ENCODE measurements around the gene GALR3. TPM values are rescaled to one million over a fixed set of nuclear protein-coding genes. Genes with fewer than 3 reads are reported as not detected.

GALR3 gene
- total RNA-seq, 3 donors from 2014 or later = 0.44 TPM; not detected in 2

GRCh38 chr22:37854946-37855345 is 31.8 kb downstream of the GALR3 start:
- intact Hi-C loops (cut with DNase I; ENCODE audit: low total_unique reads) = no loop called here
- Histone ChIP-seq H3K27ac (no peak overlapping the region), H3K4me1 (peaks cover 0 to 7% of the 10 kb centered on the region in 2 donors), H3K9me3 (no peaks in the 10 kb centered on the region), H3K4me3 (no peak overlapping the region), H3K36me3 (no peaks in the 10 kb centered on the region), H3K27me3 (no peaks in the 10 kb centered on the region)
- no peak for DNase-seq (ENCODE audit: low spot score in 2 of 2)
- TF ChIP-seq CTCF (IDR thresholded peaks at IDR 0.05) = no peak
- TF ChIP-seq POLR2AphosphoS5 (IDR thresholded peaks at IDR 0.05) = no peak
- no peak for TF ChIP-seq POLR2A (IDR thresholded peaks at IDR 0.05)

GRCh38 chr22:37855462-37855861 is 32.3 kb downstream of the GALR3 start:
- no peaks in the 10 kb centered on the region for H3K36me3 ChIP-seq
- no peaks in the 10 kb centered on the region for H3K27me3 ChIP-seq
- no peak overlapping the region for H3K4me3 ChIP-seq
- intact Hi-C loops (cut with DNase I; ENCODE audit: low total_unique reads) = no loop called here
- TF ChIP-seq POLR2AphosphoS5 (IDR thresholded peaks at IDR 0.05) (no peak), CTCF (IDR thresholded peaks at IDR 0.05) (no peak), POLR2A (IDR thresholded peaks at IDR 0.05) (no peak)
- no peak for DNase-seq (ENCODE audit: low spot score in 2 of 2)
- peaks cover 0 to 2% of the 10 kb centered on the region in 2 donors for H3K4me1 ChIP-seq
- no peaks in the 10 kb centered on the region for H3K9me3 ChIP-seq
- no peak overlapping the region for H3K27ac ChIP-seq

GRCh38 chr22:37860796-37861421 is 37.7 kb downstream of the GALR3 start:
- TF ChIP-seq POLR2A (IDR thresholded peaks at IDR 0.05) = no peak
- TF ChIP-seq CTCF (IDR thresholded peaks at IDR 0.05) = no peak
- H3K27me3 ChIP-seq = no peaks in the 10 kb centered on the region
- DNase-seq (ENCODE audit: low spot score in 2 of 2) = no peak
- H3K36me3 ChIP-seq = no peaks in the 10 kb centered on the region
- H3K4me1 ChIP-seq = no peaks in the 10 kb centered on the region
- no peaks in the 10 kb centered on the region for H3K9me3 ChIP-seq
- intact Hi-C loops (cut with DNase I; ENCODE audit: low total_unique reads) = no loop called here
- H3K4me3 ChIP-seq = no peak overlapping the region
- no peak overlapping the region for H3K27ac ChIP-seq

- Histone ChIP-seq H3K4me3 (no peak overlapping the region), H3K36me3 (no peaks in the 10 kb centered on the region), H3K27ac (no peak overlapping the region), H3K4me1 (no peaks in the 10 kb centered on the region), H3K27me3 (no peaks in the 10 kb centered on the region), H3K9me3 (no peaks in the 10 kb centered on the region)
- no peak for DNase-seq (ENCODE audit: low spot score in 2 of 2)
- intact Hi-C loops (cut with DNase I; ENCODE audit: low total_unique reads) = no loop called here
- TF ChIP-seq POLR2A (IDR thresholded peaks at IDR 0.05) (no peak), POLR2AphosphoS5 (IDR thresholded peaks at IDR 0.05) (no peak), CTCF (IDR thresholded peaks at IDR 0.05) (no peak)
Measured at GRCh38 chr22:37862570-37863325, 39.6 kb downstream of the GALR3 start.

- no peaks in the 10 kb centered on the region for H3K9me3 ChIP-seq
- TF ChIP-seq POLR2AphosphoS5 (IDR thresholded peaks at IDR 0.05) (no peak), CTCF (IDR thresholded peaks at IDR 0.05) (no peak), POLR2A (IDR thresholded peaks at IDR 0.05) (no peak)
- DNase-seq (ENCODE audit: low spot score in 2 of 2) = no peak
- no peaks in the 10 kb centered on the region for H3K27me3 ChIP-seq
- intact Hi-C loops (cut with DNase I; ENCODE audit: low total_unique reads) = no loop called here
- H3K27ac ChIP-seq = no peak overlapping the region
- H3K4me1 ChIP-seq = no peaks in the 10 kb centered on the region
- no peaks in the 10 kb centered on the region for H3K36me3 ChIP-seq
- H3K4me3 ChIP-seq = no peak overlapping the region
Measured at GRCh38 chr22:37865510-37865909, 42.3 kb downstream of the GALR3 start.
